Loucy (cell line): Measurements from ENCODE around the gene ADAMTS20.

Source experiments
- H2AFZ ChIP-seq: fragments of 200-600 bp; sonication (generic); 2 replicates; pipeline ENCODE4 v1.6.0; 2016; ENCODE audit warnings: antibody characterized with exemption, mild to moderate bottlenecking, low read length, moderate library complexity
- H3F3A ChIP-seq: fragments of 200-600 bp; 2 replicates; pipeline ENCODE4 v1.6.0; 2016; ENCODE audit warnings: antibody characterized with exemption, low read depth, mild to moderate bottlenecking
- H3K27me3 ChIP-seq: fragments of 200-600 bp; sonication (generic); 2 replicates; pipeline ENCODE4 v1.6.1; 2014; ENCODE audit warnings: low read length, mild to moderate bottlenecking; ENCODE audit not compliant: insufficient read depth, poor library complexity, severe bottlenecking
- H3K36me3 ChIP-seq: fragments of 200-600 bp; sonication (generic); 2 replicates; pipeline ENCODE4 v1.6.1; 2016; ENCODE audit warnings: low read length; ENCODE audit not compliant: insufficient read depth
- H3K4me1 ChIP-seq: fragments of 200-600 bp; sonication (generic); 2 replicates; pipeline ENCODE4 v1.5.1; 2014; ENCODE audit warnings: low read length, mild to moderate bottlenecking; ENCODE audit not compliant: insufficient read depth, poor library complexity, severe bottlenecking
- H3K4me2 ChIP-seq: fragments of 200-600 bp; sonication (generic); 2 replicates; pipeline ENCODE4 v1.6.0; 2014; ENCODE audit warnings: antibody characterized with exemption, low read length, low read depth, mild to moderate bottlenecking; ENCODE audit not compliant: poor library complexity, severe bottlenecking
- H3K4me3 ChIP-seq: fragments of 200-600 bp; sonication (generic); 2 replicates; pipeline ENCODE4 v1.5.1; 2014; ENCODE audit warnings: low read length, mild to moderate bottlenecking, mixed read lengths; ENCODE audit not compliant: poor library complexity, severe bottlenecking
- H3K79me2 ChIP-seq: fragments of 200-600 bp; sonication (generic); 2 replicates; pipeline ENCODE4 v1.6.1; 2014; ENCODE audit warnings: low read length; ENCODE audit not compliant: insufficient read depth
- H3K9ac ChIP-seq: fragments of 200-600 bp; sonication (generic); 2 replicates; pipeline ENCODE4 v1.6.0; 2014; ENCODE audit warnings: mild to moderate bottlenecking, low read depth, low read length, moderate library complexity; ENCODE audit not compliant: poor library complexity, severe bottlenecking
- H3K9me2 ChIP-seq: fragments of 200-600 bp; sonication (generic); replicated peaks from 2 replicates; pipeline ENCODE4 v1.6.1; 2016; ENCODE audit warnings: low read depth, low read length, mixed read lengths
- H3K9me3 ChIP-seq: fragments of 200-600 bp; sonication (generic); 2 replicates; pipeline ENCODE4 v1.6.1; 2014; ENCODE audit warnings: mild to moderate bottlenecking, antibody characterized with exemption, low read length, low read depth; ENCODE audit not compliant: insufficient read depth
- H4K20me1 ChIP-seq: fragments of 200-600 bp; sonication (generic); 2 replicates; pipeline ENCODE4 v1.6.0; 2014; ENCODE audit warnings: antibody characterized with exemption, low read length, mild to moderate bottlenecking; ENCODE audit not compliant: insufficient read depth, poor library complexity, severe bottlenecking
- EZH2phosphoT487 ChIP-seq: fragments of 200-600 bp; IDR thresholded peaks from 2 replicates; pipeline ENCODE4 v1.6.1; 2018; ENCODE audit warnings: antibody characterized with exemption, mild to moderate bottlenecking, moderate library complexity, borderline replicate concordance
- TF ChIP-seq, protein P1 (sequence below): fragments of 200-600 bp; sonication (generic); conservative IDR thresholded peaks from 2 replicates; pipeline ENCODE4 v1.5.1; 2014; ENCODE audit warnings: mild to moderate bottlenecking, antibody characterized with exemption, low read length

The ADAMTS20 gene

GRCh38 chr12:43318021-43318420 is 234.0 kb downstream of the ADAMTS20 start:
- Histone ChIP-seq H3K36me3 (no peaks in the 10 kb centered on the region), H3K9me3 (no peaks in the 10 kb centered on the region), H2AFZ (no peak overlapping the region), H3K4me2 (no peak overlapping the region), H3K9ac (no peak overlapping the region), H3K4me1 (no peaks in the 10 kb centered on the region), H3F3A (no peaks in the 10 kb centered on the region), H3K4me3 (no peak overlapping the region), H3K9me2 (no peaks in the 10 kb centered on the region), H3K79me2 (no peaks in the 10 kb centered on the region), H4K20me1 (no peaks in the 10 kb centered on the region), H3K27me3 (no peaks in the 10 kb centered on the region)
- TF ChIP-seq EZH2phosphoT487 = no peak
- TF ChIP-seq, protein P1, sequence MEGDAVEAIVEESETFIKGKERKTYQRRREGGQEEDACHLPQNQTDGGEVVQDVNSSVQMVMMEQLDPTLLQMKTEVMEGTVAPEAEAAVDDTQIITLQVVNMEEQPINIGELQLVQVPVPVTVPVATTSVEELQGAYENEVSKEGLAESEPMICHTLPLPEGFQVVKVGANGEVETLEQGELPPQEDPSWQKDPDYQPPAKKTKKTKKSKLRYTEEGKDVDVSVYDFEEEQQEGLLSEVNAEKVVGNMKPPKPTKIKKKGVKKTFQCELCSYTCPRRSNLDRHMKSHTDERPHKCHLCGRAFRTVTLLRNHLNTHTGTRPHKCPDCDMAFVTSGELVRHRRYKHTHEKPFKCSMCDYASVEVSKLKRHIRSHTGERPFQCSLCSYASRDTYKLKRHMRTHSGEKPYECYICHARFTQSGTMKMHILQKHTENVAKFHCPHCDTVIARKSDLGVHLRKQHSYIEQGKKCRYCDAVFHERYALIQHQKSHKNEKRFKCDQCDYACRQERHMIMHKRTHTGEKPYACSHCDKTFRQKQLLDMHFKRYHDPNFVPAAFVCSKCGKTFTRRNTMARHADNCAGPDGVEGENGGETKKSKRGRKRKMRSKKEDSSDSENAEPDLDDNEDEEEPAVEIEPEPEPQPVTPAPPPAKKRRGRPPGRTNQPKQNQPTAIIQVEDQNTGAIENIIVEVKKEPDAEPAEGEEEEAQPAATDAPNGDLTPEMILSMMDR = no peak

- Histone ChIP-seq H3K4me1 (no peaks in the 10 kb centered on the region), H3K79me2 (no peaks in the 10 kb centered on the region), H4K20me1 (no peaks in the 10 kb centered on the region), H3K9ac (no peak overlapping the region), H3K9me3 (no peaks in the 10 kb centered on the region), H3F3A (no peaks in the 10 kb centered on the region), H3K9me2 (no peaks in the 10 kb centered on the region), H3K36me3 (no peaks in the 10 kb centered on the region), H3K4me3 (no peak overlapping the region), H3K4me2 (no peak overlapping the region), H2AFZ (no peak overlapping the region), H3K27me3 (no peaks in the 10 kb centered on the region)
- TF ChIP-seq EZH2phosphoT487 = no peak
- TF ChIP-seq, protein P1 = no peak
Observed at GRCh38 chr12:43317156-43317555, 234.8 kb downstream of the ADAMTS20 start.

- no peak overlapping the region for H2AFZ ChIP-seq
- no peak overlapping the region for H3K4me3 ChIP-seq
- H3F3A ChIP-seq = no peaks in the 10 kb centered on the region
- H4K20me1 ChIP-seq = no peaks in the 10 kb centered on the region
- no peaks in the 10 kb centered on the region for H3K9me3 ChIP-seq
- no peaks in the 10 kb centered on the region for H3K9me2 ChIP-seq
- no peaks in the 10 kb centered on the region for H3K4me1 ChIP-seq
- no peaks in the 10 kb centered on the region for H3K36me3 ChIP-seq
- TF ChIP-seq, protein P1 = no peak
- no peak for TF ChIP-seq EZH2phosphoT487
- no peaks in the 10 kb centered on the region for H3K27me3 ChIP-seq
- no peak overlapping the region for H3K9ac ChIP-seq
- no peaks in the 10 kb centered on the region for H3K79me2 ChIP-seq
- no peak overlapping the region for H3K4me2 ChIP-seq
Observed at GRCh38 chr12:43316520-43316919, 235.5 kb downstream of the ADAMTS20 start.
